ENCODE data around the gene CEP164.

The CEP164 gene

DNA sequence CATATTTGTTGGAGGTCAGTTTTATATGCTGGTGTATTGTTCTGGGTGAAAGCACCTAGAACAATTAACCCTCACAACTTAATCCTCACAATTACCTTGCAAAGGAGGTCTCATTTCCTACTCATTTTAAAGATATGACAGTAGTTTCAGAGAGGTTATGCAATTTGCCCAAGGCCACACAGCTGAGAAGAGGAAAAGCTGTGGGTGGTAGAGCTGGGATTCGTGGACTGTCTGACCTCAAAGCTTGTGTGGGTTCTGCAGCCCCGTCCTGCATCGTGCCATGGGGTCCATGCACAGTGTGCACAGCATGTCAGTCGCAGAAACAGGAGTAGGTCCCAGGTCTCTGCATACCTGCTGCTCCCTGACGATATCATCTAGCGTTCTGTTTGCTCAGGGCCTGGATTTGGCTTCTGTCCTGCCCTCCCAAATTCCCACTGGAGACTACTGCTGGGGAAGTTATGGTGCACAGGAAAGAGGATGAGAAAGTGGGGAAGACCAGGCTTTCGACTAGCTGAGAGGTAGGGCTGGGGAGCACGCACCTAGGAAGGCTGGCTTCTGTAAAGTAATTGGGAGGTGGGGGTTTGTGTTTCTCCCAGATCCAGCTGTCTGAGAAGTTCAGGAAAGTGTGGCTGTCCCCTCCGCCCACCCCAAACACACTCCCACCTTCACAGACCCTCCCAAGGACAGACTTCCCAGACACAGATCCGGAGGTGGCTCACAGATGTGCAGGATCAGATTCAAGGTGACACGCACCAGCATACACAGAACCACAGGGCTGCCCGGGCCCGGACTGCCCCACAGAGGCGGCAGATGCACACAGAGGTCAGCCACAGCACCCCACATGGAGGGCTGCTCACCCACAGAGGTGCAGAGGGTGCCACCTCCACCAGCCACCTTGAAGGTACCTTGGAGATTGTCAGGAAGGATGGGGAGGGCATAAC lies 13.6 kb upstream of the CEP164 start:
- Histone ChIP-seq H3K4me3 (IDR thresholded peaks at IDR 0.05; ENCODE audit: insufficient read depth, low read depth, low read length) (no peak overlapping the region), H3K4me2 (no peak overlapping the region), H3K9ac (no peak overlapping the region), H4K20me1 (ENCODE audit: insufficient read depth) (no peaks in the 10 kb centered on the region), H2AFZ (ENCODE audit: low read depth) (no peak overlapping the region), H3K79me2 (ENCODE audit: insufficient read depth, low read depth) (no peaks in the 10 kb centered on the region), H3K27me3 (ENCODE audit: insufficient read depth, low read depth) (no peaks in the 10 kb centered on the region), H3K4me1 (ENCODE audit: low read depth, poor library complexity, severe bottlenecking) (no peaks in the 10 kb centered on the region), H3K36me3 (ENCODE audit: insufficient read depth) (no peaks in the 10 kb centered on the region), H3K27ac (no peak overlapping the region)
- TF ChIP-seq, protein P1, sequence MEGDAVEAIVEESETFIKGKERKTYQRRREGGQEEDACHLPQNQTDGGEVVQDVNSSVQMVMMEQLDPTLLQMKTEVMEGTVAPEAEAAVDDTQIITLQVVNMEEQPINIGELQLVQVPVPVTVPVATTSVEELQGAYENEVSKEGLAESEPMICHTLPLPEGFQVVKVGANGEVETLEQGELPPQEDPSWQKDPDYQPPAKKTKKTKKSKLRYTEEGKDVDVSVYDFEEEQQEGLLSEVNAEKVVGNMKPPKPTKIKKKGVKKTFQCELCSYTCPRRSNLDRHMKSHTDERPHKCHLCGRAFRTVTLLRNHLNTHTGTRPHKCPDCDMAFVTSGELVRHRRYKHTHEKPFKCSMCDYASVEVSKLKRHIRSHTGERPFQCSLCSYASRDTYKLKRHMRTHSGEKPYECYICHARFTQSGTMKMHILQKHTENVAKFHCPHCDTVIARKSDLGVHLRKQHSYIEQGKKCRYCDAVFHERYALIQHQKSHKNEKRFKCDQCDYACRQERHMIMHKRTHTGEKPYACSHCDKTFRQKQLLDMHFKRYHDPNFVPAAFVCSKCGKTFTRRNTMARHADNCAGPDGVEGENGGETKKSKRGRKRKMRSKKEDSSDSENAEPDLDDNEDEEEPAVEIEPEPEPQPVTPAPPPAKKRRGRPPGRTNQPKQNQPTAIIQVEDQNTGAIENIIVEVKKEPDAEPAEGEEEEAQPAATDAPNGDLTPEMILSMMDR (conservative IDR thresholded peaks at IDR 0.05; ENCODE audit: low read depth, low read length), result no peak

DNA sequence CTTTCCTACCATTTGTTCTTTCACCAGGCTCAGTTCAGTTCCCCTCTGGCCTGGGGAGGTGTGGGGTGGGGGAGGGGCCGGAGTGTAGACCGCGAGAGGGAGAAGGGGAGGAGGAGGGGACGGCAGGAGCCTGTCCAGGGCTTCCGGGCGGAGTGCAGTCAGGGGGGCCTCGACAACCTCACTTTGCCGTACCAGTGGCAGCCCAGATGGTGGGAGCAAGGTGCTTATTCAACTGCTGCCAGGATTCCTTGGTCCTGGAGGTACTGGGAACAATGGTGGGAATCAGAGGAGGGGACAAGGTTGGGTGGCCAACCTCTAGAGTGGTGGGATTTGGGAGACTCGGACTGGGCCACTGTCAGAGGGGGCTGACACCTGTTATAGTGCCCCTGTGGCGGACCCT lies 12.8 kb upstream of the CEP164 start:
- Histone ChIP-seq H3K4me3 (IDR thresholded peaks at IDR 0.05; ENCODE audit: insufficient read depth, low read depth, low read length) (no peak overlapping the region), H3K9ac (no peak overlapping the region), H3K4me2 (no peak overlapping the region), H3K27me3 (ENCODE audit: insufficient read depth, low read depth) (no peaks in the 10 kb centered on the region), H2AFZ (ENCODE audit: low read depth) (no peak overlapping the region), H3K36me3 (ENCODE audit: insufficient read depth) (no peaks in the 10 kb centered on the region), H3K27ac (no peak overlapping the region), H3K79me2 (ENCODE audit: insufficient read depth, low read depth) (no peaks in the 10 kb centered on the region), H4K20me1 (ENCODE audit: insufficient read depth) (no peaks in the 10 kb centered on the region), H3K4me1 (ENCODE audit: low read depth, poor library complexity, severe bottlenecking) (no peaks in the 10 kb centered on the region)
- TF ChIP-seq, protein P1 (conservative IDR thresholded peaks at IDR 0.05; ENCODE audit: low read depth, low read length), result no peak

DNA sequence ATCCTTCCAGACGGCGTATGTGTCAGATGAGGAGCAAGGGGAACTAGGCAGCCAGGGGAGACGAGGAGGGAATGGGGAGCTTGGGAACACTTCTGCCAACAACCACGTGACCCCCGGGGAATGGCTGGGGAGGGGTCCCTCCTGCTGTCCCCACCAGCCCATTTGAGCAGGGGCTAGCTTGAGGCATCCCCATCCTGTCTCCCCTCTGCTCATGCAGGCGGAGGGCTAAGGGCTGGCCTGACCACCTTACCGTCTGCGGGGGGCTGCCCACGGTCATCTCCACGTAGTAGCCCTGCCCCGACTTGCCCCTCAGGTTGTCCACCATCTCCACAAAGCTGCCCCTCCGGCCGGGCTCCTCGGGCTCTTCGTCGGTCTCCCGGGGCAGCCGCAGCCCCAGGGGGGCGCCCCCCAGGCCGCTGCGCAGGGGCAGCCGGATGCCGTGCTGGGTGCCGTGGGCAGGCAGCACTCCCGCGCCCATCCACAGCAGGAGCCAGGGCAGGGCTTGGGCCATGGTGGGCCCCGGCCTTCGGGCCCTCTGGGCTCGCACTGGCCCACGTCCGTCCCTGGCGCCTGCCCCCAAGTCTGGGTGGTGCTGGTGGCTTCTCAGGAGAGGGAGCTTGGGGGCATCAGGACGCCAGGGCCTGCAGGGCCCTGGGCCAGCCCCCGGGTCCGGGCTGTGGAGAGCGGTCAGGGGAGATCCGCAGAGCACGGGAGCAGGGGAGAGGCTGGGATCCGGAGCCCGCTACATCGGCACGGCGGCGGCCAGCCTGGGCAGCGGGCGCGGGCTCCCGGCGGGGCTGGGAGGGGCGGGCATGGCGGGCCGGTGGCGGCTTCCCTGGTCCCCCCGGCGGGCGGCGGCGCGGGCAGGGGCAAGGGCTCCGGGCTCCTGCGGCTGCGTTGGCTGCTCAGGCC lies 12.1 kb upstream of the CEP164 start:
- H3K36me3 ChIP-seq (ENCODE audit: insufficient read depth), result no peaks in the 10 kb centered on the region
- no peaks in the 10 kb centered on the region for H3K27me3 ChIP-seq (ENCODE audit: insufficient read depth, low read depth)
- no peaks in the 10 kb centered on the region for H3K4me1 ChIP-seq (ENCODE audit: low read depth, poor library complexity, severe bottlenecking)
- no peak overlapping the region for H3K4me3 ChIP-seq (IDR thresholded peaks at IDR 0.05; ENCODE audit: insufficient read depth, low read depth, low read length)
- no peaks in the 10 kb centered on the region for H4K20me1 ChIP-seq (ENCODE audit: insufficient read depth)
- no peak overlapping the region for H3K27ac ChIP-seq
- no peak overlapping the region for H2AFZ ChIP-seq (ENCODE audit: low read depth)
- H3K79me2 ChIP-seq (ENCODE audit: insufficient read depth, low read depth), result no peaks in the 10 kb centered on the region
- H3K9ac ChIP-seq, result no peak overlapping the region
- TF ChIP-seq, protein P1 (conservative IDR thresholded peaks at IDR 0.05; ENCODE audit: low read depth, low read length), result no peak
- no peak overlapping the region for H3K4me2 ChIP-seq

DNA sequence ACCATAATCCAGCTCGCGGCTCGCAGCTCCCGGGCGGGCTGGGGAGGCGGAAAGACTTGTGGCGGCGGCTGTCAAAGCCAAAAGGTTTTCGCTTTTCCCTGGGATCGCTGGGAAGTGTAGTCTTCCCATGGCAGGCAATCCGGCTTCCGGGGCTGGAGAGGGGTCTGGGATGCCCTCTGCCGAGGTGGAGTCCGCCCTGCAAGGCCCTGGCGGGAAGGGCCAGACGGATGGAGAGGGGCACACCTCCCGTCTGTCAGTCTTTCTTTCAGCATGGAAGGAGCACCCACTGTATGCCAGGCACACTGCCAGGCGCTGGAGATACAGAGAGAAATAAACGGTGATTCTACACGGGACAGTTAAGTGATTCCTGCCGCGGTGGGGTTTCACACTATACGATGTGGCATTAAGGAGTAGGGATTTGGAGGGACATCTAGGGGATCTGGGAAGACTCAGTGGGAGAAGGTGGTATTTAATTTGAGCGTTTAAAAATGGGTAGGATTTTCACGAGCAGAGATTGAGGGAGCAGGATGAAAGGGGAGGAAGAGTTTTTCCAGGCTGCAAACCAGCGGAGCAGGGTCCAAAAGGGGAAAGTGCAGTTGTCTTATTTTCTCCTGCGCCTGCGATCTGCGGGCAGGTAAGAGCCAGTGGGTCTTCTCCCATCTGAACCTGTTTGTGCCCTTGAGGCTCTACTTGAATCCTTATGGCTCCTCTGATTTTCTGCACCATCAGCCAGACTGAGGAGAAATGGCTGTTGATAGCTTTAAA lies 11.3 kb upstream of the CEP164 start, which contains the start of gene BACE1:
Gene BACE1 (minus strand): TSS at position 60 of the 765 bp plus-strand sequence. CDS start 461 bp downstream, outside the sequence.
- Histone ChIP-seq H3K79me2 (ENCODE audit: insufficient read depth, low read depth) (no peaks in the 10 kb centered on the region), H3K4me1 (ENCODE audit: low read depth, poor library complexity, severe bottlenecking) (no peaks in the 10 kb centered on the region), H3K4me2 (no peak within 1 kb of the TSS), H3K36me3 (ENCODE audit: insufficient read depth) (no peaks in the 10 kb centered on the region), H2AFZ (ENCODE audit: low read depth) (no peak within 1 kb of the TSS), H3K9ac (no peak within 1 kb of the TSS), H3K4me3 (IDR thresholded peaks at IDR 0.05; ENCODE audit: insufficient read depth, low read depth, low read length) (no peak within 1 kb of the TSS), H3K27me3 (ENCODE audit: insufficient read depth, low read depth) (no peaks in the 10 kb centered on the region), H3K27ac (no peak within 1 kb of the TSS), H4K20me1 (ENCODE audit: insufficient read depth) (no peaks in the 10 kb centered on the region)
- TF ChIP-seq, protein P1 (conservative IDR thresholded peaks at IDR 0.05; ENCODE audit: low read depth, low read length), result no peak

Data from KMS-11 (cell line).